Measurements from ENCODE around the gene WDR91. TPM values are rescaled to one million over a fixed set of nuclear protein-coding genes. Genes with fewer than 3 reads are reported as not detected.
"Not testable (repeated sequence)": the region's sequence is repeated elsewhere in the genome, so short reads cannot be mapped to it uniquely, and the experiment has no call there.

The WDR91 gene
- total RNA-seq, 1 experiment from 2014 or later, result 10.8 TPM

- no peak for DNase-seq (ENCODE audit: low spot score)
Observed at GRCh38 chr7:135180122-135180521, 31.2 kb downstream of the WDR91 start.

GRCh38 chr7:135179321-135179925, 31.9 kb downstream of the WDR91 start:
- peak; percentile 92 for DNase-seq (ENCODE audit: low spot score)

- DNase-seq (ENCODE audit: low spot score), result no peak
Observed at GRCh38 chr7:135178364-135178763, 33.0 kb downstream of the WDR91 start.

- DNase-seq (ENCODE audit: low spot score), result peak; percentile 41
Observed at GRCh38 chr7:135177028-135177696, 34.2 kb downstream of the WDR91 start.

- DNase-seq (ENCODE audit: low spot score), result no peak
Observed at GRCh38 chr7:135175931-135176330, 35.4 kb downstream of the WDR91 start.

- no peak for DNase-seq (ENCODE audit: low spot score)
Observed at GRCh38 chr7:135174941-135175340, 36.4 kb downstream of the WDR91 start.

- DNase-seq (ENCODE audit: low spot score), result not testable (repeated sequence)
Observed at GRCh38 chr7:135173916-135174315, 37.4 kb downstream of the WDR91 start.

GRCh38 chr7:135171581-135172291, 39.6 kb downstream of the WDR91 start:
- DNase-seq (ENCODE audit: low spot score), result not testable (repeated sequence)

GRCh38 chr7:135170998-135171481, 40.3 kb downstream of the WDR91 start:
- not testable (repeated sequence) for DNase-seq (ENCODE audit: low spot score)

- DNase-seq (ENCODE audit: low spot score), result peak; percentile 97
Observed at GRCh38 chr7:135170274-135170997, 40.9 kb downstream of the WDR91 start, which contains the start of gene CYREN. Gene CYREN, minus strand, starts transcription at chr7:135170707. Its CDS starts 1,785 bp downstream, at chr7:135168922.

GRCh38 chr7:135169964-135170273, 41.4 kb downstream of the WDR91 start:
- DNase-seq (ENCODE audit: low spot score), result no peak

- DNase-seq (ENCODE audit: low spot score), result peak; percentile 53
Observed at GRCh38 chr7:135169141-135169963, 42.0 kb downstream of the WDR91 start.

- no peak for DNase-seq (ENCODE audit: low spot score)
Observed at GRCh38 chr7:135168489-135169140, 42.7 kb downstream of the WDR91 start.

GRCh38 chr7:135168001-135168400, 43.3 kb downstream of the WDR91 start:
- no peak for DNase-seq (ENCODE audit: low spot score)

GRCh38 chr7:135167365-135167917, 43.9 kb downstream of the WDR91 start:
- DNase-seq (ENCODE audit: low spot score), result no peak

- no peak for DNase-seq (ENCODE audit: low spot score)
Observed at GRCh38 chr7:135166338-135166990, 44.9 kb downstream of the WDR91 start.

GRCh38 chr7:135165862-135166261, 45.5 kb downstream of the WDR91 start:
- no peak for DNase-seq (ENCODE audit: low spot score)

- no peak for DNase-seq (ENCODE audit: low spot score)
Observed at GRCh38 chr7:135164357-135165061, 46.8 kb downstream of the WDR91 start.
